HEK293 (cell line): ENCODE data around the gene STK11.
A peak's percentile ranks its signal among the peaks of the same experiment; 100 is the strongest.

ENCODE experiments used
- MEIS1 ChIP-seq: sonication (generic); formaldehyde crosslinking; IDR thresholded peaks from 2 replicates; pipeline ENCODE4 v1.8.1; 2022; ENCODE audit warnings: missing genetic modification reagents, mild to moderate bottlenecking, borderline replicate concordance
- ZNF404 ChIP-seq: fragments of 450-650 bp; formaldehyde crosslinking; IDR thresholded peaks from 2 replicates; pipeline ENCODE4 v1.5.1; 2017; ENCODE audit warnings: missing biosample characterization, missing genetic modification characterization
- ZNF549 ChIP-seq: fragments of 450-650 bp; IDR thresholded peaks from 2 replicates; pipeline ENCODE4 v1.5.1; 2018; ENCODE audit warnings: missing biosample characterization, missing genetic modification characterization, mild to moderate bottlenecking, inconsistent platforms, moderate library complexity
- TF ChIP-seq, protein P1 (sequence below): fragments of 450-650 bp; formaldehyde crosslinking; IDR thresholded peaks from 2 replicates; pipeline ENCODE4 v1.5.1; 2016; ENCODE audit warnings: missing biosample characterization, missing genetic modification characterization
- TF ChIP-seq, protein P2 (sequence below): fragments of 450-650 bp; formaldehyde crosslinking; IDR thresholded peaks from 2 replicates; pipeline ENCODE4 v1.5.1; 2016; ENCODE audit warnings: missing biosample characterization, missing genetic modification characterization

DNA sequence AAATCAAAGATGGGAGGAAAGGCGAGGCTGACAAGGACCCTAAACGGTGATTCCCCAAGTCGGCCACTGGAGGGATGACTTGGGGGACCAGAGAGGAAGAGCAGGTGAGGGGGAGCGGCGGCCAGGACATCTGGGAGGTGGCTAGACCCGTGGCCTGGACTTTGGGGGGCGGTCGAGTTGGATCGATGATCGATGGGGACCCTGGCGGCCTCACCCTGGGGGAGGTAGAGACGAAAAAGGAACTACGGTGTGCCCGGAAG, 55.9 kb downstream of the STK11 start:
- TF ChIP-seq ZNF549 (tag by site-specific recombination) (no peak), ZNF404 (no peak), MEIS1 (CRISPR knock-in tag) (no peak)
- TF ChIP-seq, protein P1, sequence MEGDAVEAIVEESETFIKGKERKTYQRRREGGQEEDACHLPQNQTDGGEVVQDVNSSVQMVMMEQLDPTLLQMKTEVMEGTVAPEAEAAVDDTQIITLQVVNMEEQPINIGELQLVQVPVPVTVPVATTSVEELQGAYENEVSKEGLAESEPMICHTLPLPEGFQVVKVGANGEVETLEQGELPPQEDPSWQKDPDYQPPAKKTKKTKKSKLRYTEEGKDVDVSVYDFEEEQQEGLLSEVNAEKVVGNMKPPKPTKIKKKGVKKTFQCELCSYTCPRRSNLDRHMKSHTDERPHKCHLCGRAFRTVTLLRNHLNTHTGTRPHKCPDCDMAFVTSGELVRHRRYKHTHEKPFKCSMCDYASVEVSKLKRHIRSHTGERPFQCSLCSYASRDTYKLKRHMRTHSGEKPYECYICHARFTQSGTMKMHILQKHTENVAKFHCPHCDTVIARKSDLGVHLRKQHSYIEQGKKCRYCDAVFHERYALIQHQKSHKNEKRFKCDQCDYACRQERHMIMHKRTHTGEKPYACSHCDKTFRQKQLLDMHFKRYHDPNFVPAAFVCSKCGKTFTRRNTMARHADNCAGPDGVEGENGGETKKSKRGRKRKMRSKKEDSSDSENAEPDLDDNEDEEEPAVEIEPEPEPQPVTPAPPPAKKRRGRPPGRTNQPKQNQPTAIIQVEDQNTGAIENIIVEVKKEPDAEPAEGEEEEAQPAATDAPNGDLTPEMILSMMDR (tag by site-specific recombination): peak; percentile 34; the same call in 1 of the 2 replicates
- TF ChIP-seq, protein P2, sequence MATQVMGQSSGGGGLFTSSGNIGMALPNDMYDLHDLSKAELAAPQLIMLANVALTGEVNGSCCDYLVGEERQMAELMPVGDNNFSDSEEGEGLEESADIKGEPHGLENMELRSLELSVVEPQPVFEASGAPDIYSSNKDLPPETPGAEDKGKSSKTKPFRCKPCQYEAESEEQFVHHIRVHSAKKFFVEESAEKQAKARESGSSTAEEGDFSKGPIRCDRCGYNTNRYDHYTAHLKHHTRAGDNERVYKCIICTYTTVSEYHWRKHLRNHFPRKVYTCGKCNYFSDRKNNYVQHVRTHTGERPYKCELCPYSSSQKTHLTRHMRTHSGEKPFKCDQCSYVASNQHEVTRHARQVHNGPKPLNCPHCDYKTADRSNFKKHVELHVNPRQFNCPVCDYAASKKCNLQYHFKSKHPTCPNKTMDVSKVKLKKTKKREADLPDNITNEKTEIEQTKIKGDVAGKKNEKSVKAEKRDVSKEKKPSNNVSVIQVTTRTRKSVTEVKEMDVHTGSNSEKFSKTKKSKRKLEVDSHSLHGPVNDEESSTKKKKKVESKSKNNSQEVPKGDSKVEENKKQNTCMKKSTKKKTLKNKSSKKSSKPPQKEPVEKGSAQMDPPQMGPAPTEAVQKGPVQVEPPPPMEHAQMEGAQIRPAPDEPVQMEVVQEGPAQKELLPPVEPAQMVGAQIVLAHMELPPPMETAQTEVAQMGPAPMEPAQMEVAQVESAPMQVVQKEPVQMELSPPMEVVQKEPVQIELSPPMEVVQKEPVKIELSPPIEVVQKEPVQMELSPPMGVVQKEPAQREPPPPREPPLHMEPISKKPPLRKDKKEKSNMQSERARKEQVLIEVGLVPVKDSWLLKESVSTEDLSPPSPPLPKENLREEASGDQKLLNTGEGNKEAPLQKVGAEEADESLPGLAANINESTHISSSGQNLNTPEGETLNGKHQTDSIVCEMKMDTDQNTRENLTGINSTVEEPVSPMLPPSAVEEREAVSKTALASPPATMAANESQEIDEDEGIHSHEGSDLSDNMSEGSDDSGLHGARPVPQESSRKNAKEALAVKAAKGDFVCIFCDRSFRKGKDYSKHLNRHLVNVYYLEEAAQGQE (tag by site-specific recombination): no peak
